ENCODE measurements around the gene FGFRL1. TPM values are rescaled to one million over a fixed set of nuclear protein-coding genes. Genes with fewer than 3 reads are reported as not detected.

Gene FGFRL1
- total RNA-seq, 1 donor from 2014 or later: 12.8 TPM

DNA sequence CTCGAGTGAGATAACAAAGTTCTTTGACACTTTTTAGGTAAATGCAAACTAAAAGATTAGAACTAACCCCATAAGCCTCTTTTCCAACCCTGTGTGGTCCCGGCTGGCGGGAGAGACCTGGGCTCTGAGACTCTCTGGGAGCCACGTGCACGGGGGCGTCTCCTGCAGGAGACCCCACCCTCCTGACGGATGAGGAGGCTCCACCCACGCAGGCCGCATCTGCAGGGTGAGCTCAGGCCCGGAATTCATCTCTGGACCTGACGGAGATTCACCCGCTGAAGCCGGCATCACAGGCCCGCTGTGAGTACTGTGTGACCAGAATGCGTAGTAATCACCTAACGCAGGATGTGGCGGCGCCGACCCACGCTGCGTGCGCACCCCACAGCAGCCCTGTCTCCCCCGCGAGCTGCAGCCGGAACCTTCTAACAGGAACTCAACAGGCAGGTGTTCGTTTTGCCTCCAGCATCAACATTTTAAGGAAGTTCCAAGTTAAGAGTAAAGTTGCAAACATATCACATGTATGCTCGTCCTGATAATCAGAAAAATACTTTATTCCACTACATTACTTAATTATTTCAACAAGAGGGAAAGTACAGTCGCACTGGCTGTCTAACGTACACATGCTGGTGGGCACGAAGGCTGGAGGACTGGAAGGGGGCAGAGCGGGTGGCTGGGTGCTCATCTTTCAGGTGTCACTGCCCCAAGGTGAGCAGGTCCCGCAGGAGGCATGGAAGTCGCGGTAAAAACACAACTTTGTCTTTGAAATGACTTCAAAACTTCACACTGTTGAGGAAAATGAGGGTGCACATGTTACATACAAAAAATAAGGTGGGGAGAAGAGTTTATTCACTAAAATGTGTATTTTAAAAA is 44.5 kb downstream of the FGFRL1 start:
- DNase-seq: peak; percentile 32

DNA sequence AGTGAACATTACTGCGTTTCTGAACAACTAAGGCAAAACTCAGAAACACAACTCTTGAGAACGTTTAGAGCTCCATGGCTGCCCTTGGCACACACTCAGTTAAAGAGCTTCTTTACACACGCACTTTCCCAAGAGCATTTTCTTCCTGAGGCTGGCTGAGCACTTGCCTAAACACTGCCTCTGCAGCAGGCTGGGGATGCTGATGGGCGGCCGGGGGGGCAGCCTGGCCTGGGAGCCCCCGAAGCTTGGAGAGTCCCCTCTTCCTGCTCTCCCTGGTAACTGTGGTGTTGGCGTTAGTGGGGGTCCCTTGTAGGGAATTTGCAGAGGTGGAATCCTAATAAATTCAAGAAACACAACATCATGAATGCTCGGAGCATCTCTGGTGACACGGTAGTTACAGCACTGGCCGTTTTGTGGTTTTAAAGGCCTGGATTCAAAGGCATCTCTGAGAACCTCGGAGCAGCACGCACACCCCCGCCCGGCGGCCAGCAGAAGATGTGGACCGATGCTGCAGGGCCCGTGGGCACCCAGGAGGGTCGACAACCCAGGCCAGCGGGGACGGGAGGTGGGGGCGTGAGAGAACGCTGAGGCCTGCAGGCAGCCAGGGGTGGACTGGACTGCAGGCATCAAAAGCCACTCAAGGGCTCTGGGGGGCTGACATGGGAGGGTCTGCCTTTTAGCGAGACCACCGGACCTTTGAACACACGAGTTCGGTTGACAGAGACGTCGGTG is 45.4 kb downstream of the FGFRL1 start:
- no peak for DNase-seq

DNA sequence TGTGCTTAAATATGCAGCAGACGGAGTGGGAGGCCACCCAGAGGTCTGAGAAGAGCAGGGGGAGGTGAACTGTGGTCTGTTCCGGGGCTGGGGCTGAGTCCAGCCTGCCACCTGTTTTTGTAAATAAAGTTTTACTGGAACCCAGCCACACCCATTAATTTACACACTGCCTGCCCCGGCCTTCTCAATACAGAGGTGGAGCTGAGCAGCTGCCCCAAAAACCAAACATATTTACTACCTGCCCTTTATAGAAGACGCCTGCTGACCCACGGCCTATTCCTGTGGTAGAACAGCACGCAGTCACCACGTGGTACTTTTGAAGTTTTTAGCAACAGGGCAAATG is 45.9 kb downstream of the FGFRL1 start:
- no peak for DNase-seq

DNA sequence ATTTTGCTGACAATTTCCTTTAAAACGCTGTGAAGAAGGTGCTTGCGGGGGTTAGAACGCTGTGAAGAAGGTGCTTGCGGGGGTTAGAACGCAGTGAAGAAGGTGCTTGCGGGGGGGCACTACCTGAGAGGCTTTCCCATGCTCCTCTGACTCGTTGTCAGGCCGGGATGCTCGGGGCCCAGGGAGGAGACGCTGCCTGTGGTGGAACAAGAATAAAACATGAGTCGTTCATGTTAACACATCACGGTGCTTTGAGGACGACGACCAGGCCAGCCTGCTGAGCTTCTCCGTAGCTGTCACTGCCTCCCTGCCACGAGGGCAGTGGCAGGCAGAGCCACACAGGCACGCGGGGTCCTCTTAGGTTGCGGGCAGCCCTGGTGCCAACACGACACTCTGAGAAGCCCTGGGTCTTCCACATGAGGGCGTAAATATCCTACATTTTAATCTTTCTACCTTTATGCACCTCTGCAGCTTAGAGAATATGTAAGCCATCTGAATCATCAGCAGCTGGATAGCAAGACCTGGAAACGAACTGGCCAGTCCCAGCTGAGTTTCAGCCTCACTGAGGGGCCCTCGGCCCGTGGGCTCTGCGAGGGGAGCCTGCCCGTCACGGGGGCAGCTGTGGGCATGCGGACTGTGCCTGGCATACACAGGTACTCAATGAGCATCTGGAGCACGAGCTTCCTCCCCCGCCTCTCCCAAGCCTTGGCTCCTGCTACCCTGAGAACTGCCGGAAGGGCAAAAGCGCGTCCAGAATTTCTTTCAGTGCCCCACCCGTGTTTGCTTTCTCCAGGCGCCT is 47.0 kb downstream of the FGFRL1 start:
- no peak for DNase-seq

- no peak for DNase-seq
Measured at GRCh38 chr4:1058997-1059665, 47.7 kb downstream of the FGFRL1 start.

- DNase-seq: no peak
Measured at GRCh38 chr4:1060121-1060520, 48.7 kb downstream of the FGFRL1 start.

GRCh38 chr4:1060621-1061020 is 49.2 kb downstream of the FGFRL1 start:
- DNase-seq: no peak

DNA sequence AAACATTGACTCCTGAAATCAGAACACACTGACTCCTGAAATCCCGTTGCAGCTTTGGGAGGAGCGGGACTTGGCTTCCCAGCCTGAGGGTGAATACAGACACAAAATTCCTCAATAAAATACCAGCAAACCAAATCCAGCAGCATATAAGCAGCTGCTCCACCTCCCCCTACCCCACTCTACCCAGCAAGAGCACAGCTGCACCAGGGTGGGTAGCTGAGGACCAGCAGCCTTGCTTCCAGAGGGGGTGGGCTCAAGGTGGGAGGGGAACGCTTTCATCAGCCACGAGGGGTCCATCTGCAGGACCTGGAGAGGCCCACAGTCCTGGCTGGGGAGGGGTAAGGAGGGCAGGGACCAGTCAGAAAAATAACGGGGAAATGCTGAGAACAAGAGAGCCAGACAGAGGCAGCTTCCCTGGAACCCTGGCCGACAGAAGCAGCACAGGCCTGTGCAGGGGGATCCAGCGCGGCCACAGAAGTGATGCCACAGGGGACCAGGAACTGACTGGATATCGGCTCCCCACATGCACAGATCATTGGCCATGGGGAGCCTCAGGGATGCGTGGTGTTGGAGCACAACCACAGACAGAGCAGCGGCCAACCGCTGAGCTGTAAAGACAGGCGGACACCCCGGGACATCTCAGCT is 49.8 kb downstream of the FGFRL1 start:
- DNase-seq: no peak

- no peak for DNase-seq
Measured at GRCh38 chr4:1061760-1062159, 50.3 kb downstream of the FGFRL1 start.

DNA sequence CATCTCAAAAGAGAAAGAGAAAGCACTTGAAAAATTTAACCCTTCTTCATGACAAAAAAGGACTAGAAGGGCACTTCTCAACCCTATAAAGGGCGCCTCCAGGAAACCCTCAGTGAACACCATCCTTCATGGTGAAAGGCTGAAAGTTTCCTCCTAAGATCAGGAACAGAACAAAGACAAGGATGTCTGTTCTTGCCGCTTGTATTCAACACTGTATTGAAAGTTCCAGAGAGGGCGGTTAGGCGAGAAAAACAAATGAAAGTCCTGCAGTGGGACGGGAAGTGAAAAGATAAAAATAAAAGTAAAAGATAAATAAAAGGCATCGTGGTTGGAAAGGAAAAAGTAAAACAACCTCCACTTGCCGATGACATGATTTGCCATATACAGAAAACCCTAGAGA is 51.0 kb downstream of the FGFRL1 start:
- DNase-seq: no peak

GRCh38 chr4:1065732-1066131 is 54.3 kb downstream of the FGFRL1 start:
- no peak for DNase-seq

DNA sequence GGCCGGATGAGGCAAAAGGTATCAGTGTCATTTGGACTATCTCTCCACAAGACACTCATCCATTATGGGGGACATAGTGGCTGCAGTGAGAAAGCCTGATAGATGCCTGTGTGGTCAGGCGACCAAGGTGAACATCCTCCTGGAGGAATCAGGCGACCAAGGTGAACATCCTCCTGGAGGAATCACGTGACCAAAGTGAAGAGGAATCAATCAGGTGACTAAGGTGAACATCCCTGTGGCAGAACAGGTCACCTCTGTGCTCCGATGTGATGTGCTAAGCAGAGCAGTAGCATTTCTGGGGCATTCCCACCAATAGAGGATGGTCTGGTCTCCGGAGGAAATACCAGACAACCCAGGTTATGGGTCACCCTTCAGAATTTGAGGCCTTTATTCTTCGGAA is 58.0 kb downstream of the FGFRL1 start:
- no peak for DNase-seq

GRCh38 chr4:1072830-1073446 is 61.5 kb downstream of the FGFRL1 start:
- DNase-seq: peak; percentile 76

DNA sequence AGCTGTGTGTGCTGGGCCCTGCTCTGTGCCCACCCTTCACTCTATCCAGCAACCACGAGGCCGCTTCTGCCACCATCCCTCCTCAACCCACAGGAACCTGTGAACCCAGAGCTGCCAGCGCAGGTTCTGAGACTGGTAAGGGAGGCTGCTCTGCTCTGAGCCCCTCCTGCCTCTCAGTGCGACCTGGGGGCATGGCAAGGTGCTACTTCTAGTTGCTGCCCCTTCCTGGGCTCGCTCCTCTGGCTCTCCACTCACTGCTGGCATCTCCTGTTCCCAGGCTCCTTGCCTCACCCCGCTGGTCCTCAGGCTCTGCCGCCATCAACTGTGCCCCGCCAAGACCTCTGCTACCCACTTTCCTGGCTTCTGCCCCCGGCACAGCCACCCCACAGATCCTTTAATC is 62.7 kb downstream of the FGFRL1 start:
- DNase-seq: no peak

GRCh38 chr4:1075225-1075624 is 63.8 kb downstream of the FGFRL1 start:
- DNase-seq: no peak

GRCh38 chr4:1075809-1076699 is 64.6 kb downstream of the FGFRL1 start:
- DNase-seq: no peak

Data from dermis blood vessel endothelial cell (primary cell).